HepG2 (cell line): Measurements from ENCODE around the gene AP4S1. TPM values are rescaled to one million over a fixed set of nuclear protein-coding genes. Genes with fewer than 3 reads are reported as not detected.

ENCODE experiments used
- FOXA3 ChIP-seq: IDR thresholded peaks from 2 replicates; pipeline ENCODE4 v1.6.1; 2016; ENCODE audit warnings: missing genetic modification reagents, missing compliant biosample characterization
- KLF6 ChIP-seq: IDR thresholded peaks from 2 replicates; pipeline ENCODE4 v1.8.0; 2016; ENCODE audit warnings: missing biosample characterization, missing genetic modification reagents
- NFYC ChIP-seq: IDR thresholded peaks from 2 replicates; pipeline ENCODE4 v1.6.1; 2016; ENCODE audit warnings: missing genetic modification reagents, missing compliant biosample characterization
- NRL ChIP-seq: sonication (generic); formaldehyde crosslinking; IDR thresholded peaks from 2 replicates; pipeline ENCODE4 v1.5.0; 2020; ENCODE audit warnings: missing genetic modification reagents, mild to moderate bottlenecking, moderate library complexity, borderline replicate concordance
- PLRG1 ChIP-seq: fragments of 450-650 bp; conservative IDR thresholded peaks from 2 replicates; pipeline ENCODE4 v1.6.1; 2016
- RBM22 ChIP-seq: fragments of 200-400 bp; formaldehyde crosslinking; optimal IDR thresholded peaks from 2 replicates; pipeline ENCODE3; 2017; ENCODE audit warnings: mild to moderate bottlenecking, low read length, moderate library complexity
- SOX13 ChIP-seq, 3 experiments: fragments of 450-650 bp in 1 of 3; sonication (generic) in 1 of 3; formaldehyde crosslinking in 1 of 3; IDR thresholded peaks in 2 of 3; conservative IDR thresholded peaks in 1 of 3; 2 replicates each; pipeline versions ENCODE4 v1.5.0 to v1.6.1; 2016 to 2020; ENCODE audit warnings: antibody characterized with exemption in 1 of 3, mild to moderate bottlenecking in 1 of 3, missing compliant biosample characterization in 1 of 3, missing genetic modification reagents in 1 of 3, moderate library complexity in 1 of 3
- SOX6 ChIP-seq, 2 experiments: fragments of 450-650 bp in 1 of 2; sonication (generic) in 1 of 2; formaldehyde crosslinking in 1 of 2; IDR thresholded peaks; 2 replicates each; pipeline versions ENCODE4 v1.4.0 to v1.6.1; 2017 to 2020; ENCODE audit warnings: antibody characterized with exemption in 1 of 2, mild to moderate bottlenecking in 1 of 2, missing genetic modification reagents in 1 of 2
- SRSF9 ChIP-seq: fragments of 200-400 bp; formaldehyde crosslinking; IDR thresholded peaks from 2 replicates; pipeline ENCODE4 v1.6.1; 2018; ENCODE audit warnings: borderline replicate concordance, mild to moderate bottlenecking, low read depth, low read length; ENCODE audit not compliant: insufficient read depth, poor library complexity, severe bottlenecking
- ZNF513 ChIP-seq: sonication (generic); formaldehyde crosslinking; conservative IDR thresholded peaks from 2 replicates; pipeline ENCODE4 v1.5.0; 2020; ENCODE audit warnings: missing genetic modification reagents
- ZNF556 ChIP-seq: sonication (generic); formaldehyde crosslinking; IDR thresholded peaks from 2 replicates; pipeline ENCODE4 v1.4.0; 2020; ENCODE audit warnings: mild to moderate bottlenecking, missing genetic modification reagents, borderline replicate concordance
- ZNF563 ChIP-seq: sonication (generic); formaldehyde crosslinking; IDR thresholded peaks from 2 replicates; pipeline ENCODE4 v1.8.0; 2022; ENCODE audit warnings: mild to moderate bottlenecking, moderate library complexity, missing genetic modification reagents
- ZNF674 ChIP-seq: sonication (generic); formaldehyde crosslinking; IDR thresholded peaks from 2 replicates; pipeline ENCODE4 v1.5.0; 2020; ENCODE audit warnings: low read depth, mild to moderate bottlenecking, missing genetic modification reagents
- ZNF737 ChIP-seq: sonication (generic); formaldehyde crosslinking; IDR thresholded peaks from 2 replicates; pipeline ENCODE4 v1.5.0; 2020; ENCODE audit warnings: missing genetic modification reagents, mild to moderate bottlenecking, borderline replicate concordance
- ZNF816 ChIP-seq: sonication (generic); formaldehyde crosslinking; IDR thresholded peaks from 2 replicates; pipeline ENCODE4 v1.8.0; 2022; ENCODE audit warnings: missing genetic modification reagents, mild to moderate bottlenecking, borderline replicate concordance
- ZNF891 ChIP-seq: sonication (generic); formaldehyde crosslinking; IDR thresholded peaks from 2 replicates; pipeline ENCODE4 v1.5.0; 2020; ENCODE audit warnings: mild to moderate bottlenecking, missing genetic modification reagents
- polyA plus RNA-seq, 8 experiments: library from polyadenylated mRNA; depleted of rRNA in 3 of 8; stranded (reverse) in 7 of 8; unstranded in 1 of 8; fragments of >200 nt; fragmentation: Illumina TruSeq in 4 of 8; extraction: Trizol in 4 of 8; gene quantifications; 2 replicates each; pipeline versions ENCODE4 v1.2.1 to v1.2.3, GENCODE V29; 2011 to 2016; ENCODE audit warnings: low read depth in 4 of 8, missing spikeins in 1 of 8, mixed read lengths in 1 of 8; ENCODE audit not compliant: insufficient read depth in 1 of 8
- total RNA-seq, 5 experiments: library from RNA; depleted of rRNA; stranded (reverse); fragments of >200 nt; fragmentation: Illumina TruSeq; extraction: Trizol; gene quantifications; 2 replicates each; pipeline ENCODE4 v1.2.3, GENCODE V29; 2016; ENCODE audit warnings: low read depth in 1 of 5
- TF ChIP-seq, protein P1 (sequence below): sonication (generic); formaldehyde crosslinking; IDR thresholded peaks from 2 replicates; pipeline ENCODE4 v1.9.0; 2021; ENCODE audit warnings: missing genetic modification reagents, mild to moderate bottlenecking, borderline replicate concordance

Gene AP4S1
- total and polyA plus RNA-seq, 2 of the 13 experiments (the other 11 are each of a cell fraction or from before 2014, with no cell fraction given): 3.9 to 21.1 TPM

DNA sequence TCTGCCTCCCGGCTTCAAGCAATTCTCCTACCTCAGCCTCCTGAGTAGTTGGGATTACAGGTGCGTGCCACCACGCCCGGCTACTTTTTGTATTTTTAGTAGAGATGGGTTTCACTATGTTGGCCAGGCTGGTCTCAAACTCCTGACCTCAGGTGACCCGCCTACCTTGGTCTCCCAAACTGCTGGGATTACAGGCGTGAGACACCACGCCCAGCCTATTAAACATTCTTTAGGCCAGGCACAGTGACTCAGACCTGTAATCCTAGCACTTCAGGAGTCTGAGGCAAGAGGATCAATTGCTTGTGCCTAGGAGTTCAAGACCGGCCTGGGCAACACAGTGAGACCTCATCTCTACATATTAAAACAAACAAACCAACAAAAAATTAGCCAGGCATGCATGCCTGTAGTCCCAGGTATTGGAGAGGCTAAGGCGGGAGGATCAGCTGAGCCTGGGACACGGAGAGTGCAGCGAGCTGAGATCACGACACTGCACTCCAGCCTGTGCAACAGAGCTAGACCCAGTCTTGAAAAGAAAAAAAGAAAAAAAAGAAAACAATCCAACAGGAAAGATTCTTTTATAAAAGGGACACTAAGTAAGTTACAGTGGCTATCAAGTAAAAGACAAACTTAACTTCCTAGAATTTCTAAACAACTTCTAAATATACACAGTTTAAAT, 111.9 kb downstream of the AP4S1 start (continued):
- TF ChIP-seq ZNF513: no peak
- TF ChIP-seq SRSF9: no peak
- TF ChIP-seq NRL (CRISPR knock-in tag): peak; percentile 51; the same call in 1 of the 2 replicates
- no peak for TF ChIP-seq ZNF563
- TF ChIP-seq KLF6: no peak
- peak; percentile 64 for TF ChIP-seq RBM22
- no peak for TF ChIP-seq PLRG1
- no peak for TF ChIP-seq NFYC (CRISPR knock-in tag)
- TF ChIP-seq SOX6 (IDR thresholded peaks at IDR 0.05): no peak
- no peak for TF ChIP-seq SOX6 (CRISPR knock-in tag; IDR thresholded peaks at IDR 0.05)
- TF ChIP-seq ZNF556: no peak
- TF ChIP-seq ZNF891: peak; percentile 48; the same call in 1 of the 2 replicates
- TF ChIP-seq, protein P1, sequence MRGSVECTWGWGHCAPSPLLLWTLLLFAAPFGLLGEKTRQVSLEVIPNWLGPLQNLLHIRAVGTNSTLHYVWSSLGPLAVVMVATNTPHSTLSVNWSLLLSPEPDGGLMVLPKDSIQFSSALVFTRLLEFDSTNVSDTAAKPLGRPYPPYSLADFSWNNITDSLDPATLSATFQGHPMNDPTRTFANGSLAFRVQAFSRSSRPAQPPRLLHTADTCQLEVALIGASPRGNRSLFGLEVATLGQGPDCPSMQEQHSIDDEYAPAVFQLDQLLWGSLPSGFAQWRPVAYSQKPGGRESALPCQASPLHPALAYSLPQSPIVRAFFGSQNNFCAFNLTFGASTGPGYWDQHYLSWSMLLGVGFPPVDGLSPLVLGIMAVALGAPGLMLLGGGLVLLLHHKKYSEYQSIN (CRISPR knock-in tag): no peak
- no peak for TF ChIP-seq ZNF737
- TF ChIP-seq ZNF816: no peak
- TF ChIP-seq ZNF674 (CRISPR knock-in tag): no peak
- TF ChIP-seq SOX13 (IDR thresholded peaks at IDR 0.05): 0 out of 2 replicates have a peak, but pooled peaks have one; percentile 5
- no peak for TF ChIP-seq SOX13 (CRISPR knock-in tag; conservative IDR thresholded peaks at IDR 0.05 in 1 of 2, IDR thresholded peaks at IDR 0.05 in 1 of 2)
- no peak for TF ChIP-seq FOXA3
